ENCODE results near the gene PARD6B.

DNA sequence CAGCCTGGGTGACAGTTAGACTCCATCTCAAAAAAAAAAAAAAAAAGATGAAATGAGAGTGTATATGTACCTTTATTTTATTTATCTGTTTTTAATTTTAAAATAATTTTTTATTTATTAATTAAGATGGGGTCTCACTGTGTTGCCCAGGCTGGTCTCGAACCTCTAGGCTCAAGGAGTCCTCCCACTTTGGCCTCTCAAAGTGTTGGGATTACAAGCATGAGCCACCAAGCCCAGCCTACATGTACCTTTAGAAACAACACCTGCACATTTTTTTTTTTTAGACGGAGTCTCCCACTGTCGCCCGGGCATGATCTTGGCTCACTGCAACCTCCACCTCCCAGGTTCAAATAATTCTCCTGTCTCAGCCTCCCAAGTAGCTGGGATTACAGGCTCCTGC is 12.1 kb upstream of the PARD6B start:
- TF ChIP-seq, protein P1, sequence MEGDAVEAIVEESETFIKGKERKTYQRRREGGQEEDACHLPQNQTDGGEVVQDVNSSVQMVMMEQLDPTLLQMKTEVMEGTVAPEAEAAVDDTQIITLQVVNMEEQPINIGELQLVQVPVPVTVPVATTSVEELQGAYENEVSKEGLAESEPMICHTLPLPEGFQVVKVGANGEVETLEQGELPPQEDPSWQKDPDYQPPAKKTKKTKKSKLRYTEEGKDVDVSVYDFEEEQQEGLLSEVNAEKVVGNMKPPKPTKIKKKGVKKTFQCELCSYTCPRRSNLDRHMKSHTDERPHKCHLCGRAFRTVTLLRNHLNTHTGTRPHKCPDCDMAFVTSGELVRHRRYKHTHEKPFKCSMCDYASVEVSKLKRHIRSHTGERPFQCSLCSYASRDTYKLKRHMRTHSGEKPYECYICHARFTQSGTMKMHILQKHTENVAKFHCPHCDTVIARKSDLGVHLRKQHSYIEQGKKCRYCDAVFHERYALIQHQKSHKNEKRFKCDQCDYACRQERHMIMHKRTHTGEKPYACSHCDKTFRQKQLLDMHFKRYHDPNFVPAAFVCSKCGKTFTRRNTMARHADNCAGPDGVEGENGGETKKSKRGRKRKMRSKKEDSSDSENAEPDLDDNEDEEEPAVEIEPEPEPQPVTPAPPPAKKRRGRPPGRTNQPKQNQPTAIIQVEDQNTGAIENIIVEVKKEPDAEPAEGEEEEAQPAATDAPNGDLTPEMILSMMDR (IDR thresholded peaks at IDR 0.05; ENCODE audit: insufficient read depth, low read length, poor library complexity, severe bottlenecking): no peak
- TF ChIP-seq EZH2phosphoT487 (conservative IDR thresholded peaks at IDR 0.05; ENCODE audit: low read length): no peak

Measured in SU-DHL-6 (cell line).